ENCODE measurements around the gene CACNA2D2.

GRCh38 chr3:50487181-50487580, 16.3 kb downstream of the CACNA2D2 start:
- TF ChIP-seq CTCF (IDR thresholded peaks at IDR 0.05; ENCODE audit: borderline replicate concordance, extremely low read depth, low read length, poor library complexity, severe bottlenecking): no peak
- TF ChIP-seq EZH2 (IDR thresholded peaks at IDR 0.05; ENCODE audit: borderline replicate concordance, low read depth, low read length, severe bottlenecking): no peak

All from DND-41 (cell line).